Cortex of kidney (tissue), 1 donor: Measurements from ENCODE around the gene VTI1A.

Experiments
- DNase-seq: peaks from one replicate; lab custom pipeline; 2025; lab: John Stamatoyannopoulos, UW

The VTI1A gene

DNA sequence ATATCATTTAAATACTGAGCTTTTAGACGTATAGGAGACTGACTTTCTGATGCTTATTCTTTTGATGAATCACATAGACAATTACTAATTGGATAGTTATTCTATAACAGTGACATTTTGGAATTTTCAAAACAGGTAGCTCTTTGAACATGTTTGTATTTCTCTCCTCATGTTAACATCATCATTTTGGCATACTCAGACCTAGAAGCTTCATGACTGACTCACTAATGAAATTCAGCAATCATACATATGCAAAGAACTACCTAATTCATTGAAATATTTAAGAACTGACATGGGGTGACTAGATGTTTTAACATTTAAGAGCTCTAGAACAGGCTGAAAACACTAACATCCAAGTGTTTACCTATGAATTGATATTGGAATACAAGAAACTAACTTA is 192.3 kb downstream of the VTI1A start:
- DNase-seq: no peak

DNA sequence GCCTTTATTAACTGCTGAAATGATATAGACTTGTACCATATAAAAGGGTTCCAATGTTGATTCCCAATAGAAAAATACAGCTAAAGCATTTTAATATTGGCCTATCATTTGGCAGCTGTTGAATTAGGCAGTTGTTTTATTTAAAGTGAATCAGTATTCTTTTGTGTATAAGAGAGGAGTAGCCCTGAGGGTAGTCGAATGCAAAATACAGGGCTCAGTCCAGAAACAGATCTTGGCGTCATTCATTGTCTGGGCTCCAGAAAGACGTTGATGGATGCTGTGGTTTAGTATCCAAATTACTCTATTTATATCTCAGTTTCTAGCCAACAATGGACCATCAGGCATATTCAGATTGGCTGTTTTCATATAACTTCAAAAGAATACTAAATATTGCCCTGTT is 193.6 kb downstream of the VTI1A start:
- DNase-seq: no peak

- DNase-seq: no peak
These were observed 196.7 kb downstream of the VTI1A start for GRCh38 chr10:112643600-112644264.

DNA sequence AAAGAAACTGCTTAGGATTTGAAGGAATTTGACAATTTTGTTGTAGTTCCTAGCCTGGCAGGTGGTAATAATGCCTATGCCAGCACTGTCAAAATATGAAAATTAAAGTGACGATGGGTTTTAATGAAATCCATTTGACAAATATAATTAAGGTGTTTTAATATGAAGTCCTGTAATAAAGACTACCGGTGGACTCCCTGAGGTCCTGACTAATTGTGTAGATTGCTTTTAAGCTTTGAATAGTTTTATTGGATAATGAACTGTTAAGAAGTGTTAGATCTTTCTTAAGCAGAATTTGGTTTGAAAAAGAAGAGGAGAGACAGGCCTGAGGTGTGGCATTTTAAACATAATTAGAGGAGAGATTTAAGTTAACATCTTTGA is 197.2 kb downstream of the VTI1A start:
- DNase-seq: no peak

DNA sequence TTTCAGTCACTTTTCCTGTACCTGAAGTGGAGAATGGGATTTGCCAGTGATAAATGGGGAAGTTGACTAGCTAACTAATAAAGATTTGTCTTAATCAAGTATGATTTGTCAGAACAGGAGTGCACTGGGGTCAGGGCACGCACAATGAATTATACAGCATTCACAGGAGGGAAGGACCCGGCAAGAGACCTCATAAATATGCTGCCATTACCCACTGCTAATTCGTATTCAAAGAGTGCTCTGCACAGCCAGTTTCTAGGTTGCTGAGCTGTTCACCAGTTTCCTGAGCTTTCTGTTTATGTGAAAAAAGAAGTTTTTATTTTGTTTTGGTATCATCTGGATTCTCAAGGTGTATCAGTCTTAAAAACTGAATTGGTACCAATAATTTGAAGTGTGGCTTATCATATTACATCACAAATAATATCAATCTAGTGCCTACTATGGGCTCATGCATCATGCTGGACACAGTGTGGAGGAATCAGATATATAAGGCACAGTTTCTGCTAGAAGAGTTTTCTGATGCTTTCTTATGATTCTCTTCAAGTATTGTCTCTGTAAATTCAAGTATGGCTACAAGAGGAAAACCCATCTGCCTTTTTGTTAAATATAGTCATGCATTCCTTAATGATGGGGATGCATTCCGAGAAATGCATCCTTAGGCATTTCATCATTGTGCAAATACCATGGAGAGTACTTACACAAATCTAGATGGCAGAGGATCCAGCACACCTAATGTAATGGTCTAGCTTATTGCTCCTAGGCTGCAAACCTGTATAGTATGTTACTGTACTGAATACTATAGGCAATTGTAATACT is 202.2 kb downstream of the VTI1A start:
- no peak for DNase-seq

DNA sequence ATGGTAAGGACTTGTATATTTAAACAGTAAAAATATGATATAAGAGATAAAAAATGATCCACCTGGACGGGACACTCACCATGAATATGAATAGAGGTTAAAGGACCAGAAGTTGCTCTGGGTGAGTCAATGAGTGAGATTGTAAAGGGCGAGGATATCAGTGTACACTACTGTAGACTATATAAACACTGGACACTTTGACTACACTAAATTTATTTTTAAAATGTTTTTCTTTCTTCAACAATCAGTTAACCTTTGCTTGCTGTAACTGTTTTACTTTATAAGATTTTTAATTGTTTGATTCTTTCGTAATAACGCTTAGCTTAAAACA is 202.8 kb downstream of the VTI1A start:
- DNase-seq: no peak

DNA sequence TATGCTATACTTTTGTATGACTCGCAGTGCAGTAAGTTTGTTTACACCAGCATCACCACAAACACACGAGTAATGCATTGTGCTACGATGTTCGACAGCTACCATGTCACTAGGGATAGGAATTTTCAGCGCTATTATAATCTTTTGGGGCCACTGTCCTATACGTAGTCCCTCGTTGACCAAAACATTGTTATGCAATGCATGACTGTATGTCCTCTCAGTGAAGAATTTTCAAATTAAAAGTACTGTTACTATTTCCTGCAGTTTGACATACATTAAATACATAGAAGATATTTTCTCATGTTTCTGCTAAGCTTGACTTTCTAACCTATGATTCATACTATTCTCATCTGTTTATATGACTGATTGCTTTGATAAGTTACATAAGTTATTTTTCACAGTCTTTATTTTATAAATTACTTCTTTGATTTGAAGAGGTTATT is 203.6 kb downstream of the VTI1A start:
- DNase-seq: no peak

DNA sequence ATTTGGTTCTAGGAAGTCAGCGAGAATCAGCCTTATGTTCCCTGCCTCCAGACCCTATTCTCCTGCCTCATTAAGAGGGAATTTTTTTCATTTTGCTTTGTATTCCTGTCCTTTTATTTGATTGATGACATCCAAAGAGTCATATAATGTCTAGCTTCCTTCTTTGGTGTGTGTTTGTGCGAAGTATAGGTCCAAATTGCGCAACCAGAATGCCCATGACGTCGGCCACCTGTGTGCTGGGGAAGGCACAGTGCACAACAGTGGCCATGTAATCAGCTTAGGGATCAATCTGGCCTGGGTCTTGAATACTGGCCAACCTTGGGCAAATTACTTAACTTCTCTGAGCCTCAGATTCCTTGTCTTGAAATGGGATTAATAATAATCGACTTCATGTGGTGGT is 206.2 kb downstream of the VTI1A start:
- DNase-seq: no peak

DNA sequence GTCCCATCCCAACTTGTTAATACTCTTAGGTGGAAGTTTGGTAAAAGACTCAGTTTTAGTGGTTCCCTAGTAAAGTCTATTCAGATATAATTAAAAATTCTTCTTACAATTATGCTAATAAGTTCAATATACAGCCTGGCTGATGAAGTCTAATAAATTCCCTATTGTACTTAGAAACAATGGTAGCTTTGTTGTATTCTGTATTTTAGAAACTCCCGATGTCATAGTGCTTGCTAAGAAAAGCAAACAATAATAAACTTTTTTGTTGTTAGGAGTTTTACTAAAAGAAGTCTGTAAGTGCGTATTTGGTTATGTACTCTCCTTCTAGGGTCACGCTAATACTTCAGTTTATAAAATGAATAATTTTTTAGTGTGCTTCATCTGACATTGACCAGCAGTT is 206.8 kb downstream of the VTI1A start:
- DNase-seq: no peak

GRCh38 chr10:112654794-112655193 is 207.8 kb downstream of the VTI1A start:
- DNase-seq: no peak

- no peak for DNase-seq
These were observed 208.7 kb downstream of the VTI1A start for GRCh38 chr10:112655722-112656121.

- DNase-seq: no peak
These were observed 211.4 kb downstream of the VTI1A start for GRCh38 chr10:112658465-112658864.

DNA sequence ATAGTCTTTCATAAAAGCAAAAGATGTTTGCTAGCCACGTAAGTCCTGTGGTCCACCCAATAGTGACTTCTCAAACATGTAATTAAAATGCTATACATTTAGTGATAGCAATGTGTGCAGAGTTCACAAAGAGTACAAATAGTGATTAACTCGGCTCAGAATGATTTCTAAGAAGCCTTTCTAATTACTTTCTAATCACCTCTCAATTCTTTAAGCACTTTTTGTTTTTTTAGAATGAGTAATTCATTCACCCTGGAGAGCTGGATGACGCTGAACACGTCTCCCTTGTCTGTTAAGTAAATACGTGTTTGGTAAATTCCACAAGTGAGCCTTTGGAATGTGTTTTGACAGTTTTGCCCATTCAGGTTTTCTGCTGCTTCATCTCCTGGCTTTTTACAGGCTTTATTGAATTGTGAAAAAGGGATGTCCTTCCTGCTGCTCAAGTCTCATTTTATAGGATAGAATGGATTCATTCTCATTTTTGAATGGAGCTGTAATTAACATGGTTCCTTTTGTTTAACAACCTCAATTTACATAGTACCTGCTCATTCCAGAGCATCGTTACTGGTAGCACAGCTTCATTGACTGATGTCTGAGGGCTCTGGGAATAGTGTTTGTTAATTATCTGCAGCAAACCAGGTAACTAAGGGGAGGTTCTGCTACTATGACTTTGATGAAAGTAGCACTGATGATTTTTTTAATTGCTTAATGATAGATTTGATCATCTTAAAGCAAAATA is 212.1 kb downstream of the VTI1A start:
- no peak for DNase-seq

DNA sequence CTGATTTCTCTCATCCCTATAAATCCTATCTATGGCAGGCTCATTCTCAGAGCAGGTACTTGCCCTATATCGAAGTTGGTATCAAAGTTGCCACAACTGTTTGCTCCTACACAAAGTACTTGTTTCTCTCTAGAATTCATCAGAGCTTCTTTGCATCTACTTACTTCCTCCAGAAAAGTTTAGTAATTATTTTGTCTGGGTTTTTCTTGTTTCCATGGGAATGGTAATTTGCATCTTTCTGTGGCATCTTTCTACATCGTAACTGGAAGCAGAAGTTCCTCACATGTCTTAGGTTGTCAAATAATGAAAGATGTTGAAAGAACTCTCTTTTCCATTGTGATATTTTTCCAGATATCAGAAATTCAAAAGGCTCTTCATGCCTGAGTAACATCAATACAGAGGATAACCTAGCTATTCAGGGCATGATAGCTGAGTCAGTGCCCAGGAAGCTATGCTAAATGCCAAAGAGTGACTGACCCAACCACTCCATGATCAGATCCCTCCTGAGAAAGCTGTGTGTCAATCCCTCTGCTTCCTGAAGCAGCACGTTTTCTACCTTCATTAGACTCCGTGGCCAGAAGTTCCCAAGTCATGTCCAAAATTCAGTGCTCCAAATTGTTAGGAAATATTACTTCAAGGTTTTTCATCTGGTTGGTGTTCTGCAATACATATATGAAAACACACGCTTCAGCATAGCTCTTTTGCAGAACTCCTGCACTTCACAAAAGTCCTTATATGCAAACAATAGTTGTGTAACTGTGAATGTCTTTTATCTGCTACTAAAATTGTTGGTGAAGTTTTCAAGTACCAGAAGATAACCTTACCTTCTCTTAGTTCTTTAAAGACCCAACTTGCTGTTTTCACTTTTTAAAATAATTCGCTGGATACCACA is 216.5 kb downstream of the VTI1A start:
- DNase-seq: no peak

DNA sequence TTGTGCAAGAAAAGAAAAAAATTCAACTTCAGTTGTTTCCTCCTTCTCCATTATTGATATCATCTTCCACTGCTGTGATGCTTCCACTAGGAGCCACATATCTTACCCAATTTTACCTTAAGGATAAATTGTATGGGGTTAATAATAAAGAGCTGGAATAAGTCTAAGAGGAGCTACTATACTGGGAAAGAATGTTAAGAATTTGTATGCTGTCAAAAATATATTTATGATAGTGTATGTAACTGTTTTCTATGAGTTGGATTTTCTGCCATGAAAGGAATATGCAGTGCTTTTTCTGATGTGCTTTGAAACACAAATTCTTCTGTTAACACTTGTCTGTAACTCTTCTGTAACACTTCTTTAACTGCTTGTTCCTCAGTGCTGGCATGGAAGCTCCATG is 219.1 kb downstream of the VTI1A start:
- no peak for DNase-seq

- DNase-seq: no peak
These were observed 223.0 kb downstream of the VTI1A start for GRCh38 chr10:112669989-112670388.

DNA sequence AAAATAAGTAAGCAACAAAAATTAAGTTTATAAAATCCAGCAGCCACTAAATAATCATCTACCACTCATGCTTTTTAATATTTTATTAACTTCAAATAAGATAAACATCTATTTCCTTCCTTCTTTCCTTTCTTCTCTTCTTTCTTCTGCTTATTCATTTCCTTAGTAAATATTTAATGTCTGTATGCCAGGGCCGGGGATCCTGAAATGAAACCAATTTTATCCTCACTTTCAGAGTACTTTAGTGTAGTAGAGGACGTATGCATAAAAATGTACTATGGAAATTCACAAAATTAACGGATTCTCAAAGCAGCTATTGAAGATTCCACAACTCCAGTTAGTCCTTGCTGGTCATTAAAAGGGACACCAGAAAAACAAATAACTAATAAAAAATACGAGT is 224.7 kb downstream of the VTI1A start:
- DNase-seq: no peak

- DNase-seq: no peak
These were observed 225.7 kb downstream of the VTI1A start for GRCh38 chr10:112672706-112673105.

DNA sequence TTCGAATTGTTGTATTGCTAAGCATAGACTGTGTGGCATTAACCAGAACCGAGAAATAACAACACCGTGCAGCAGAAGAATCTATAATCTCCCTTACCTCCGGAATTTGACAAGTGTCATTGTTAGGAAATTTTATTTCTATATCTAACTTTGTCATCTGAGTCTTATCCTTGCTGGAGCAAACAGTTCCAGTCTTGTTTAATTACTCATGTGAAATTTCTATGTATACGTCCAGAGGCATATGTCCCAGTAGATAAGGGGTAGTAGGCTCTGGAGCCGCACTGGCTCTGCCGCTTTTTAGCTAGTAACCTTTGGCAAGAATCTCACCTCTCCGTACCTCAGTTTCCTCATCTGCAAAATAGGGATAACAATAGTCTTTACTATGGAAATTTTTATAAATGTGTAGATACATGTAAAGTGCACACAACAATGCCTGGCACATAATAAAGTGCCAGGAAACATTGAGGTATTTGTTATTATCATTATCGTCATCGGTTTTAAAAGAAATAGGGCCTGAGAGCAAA is 228.6 kb downstream of the VTI1A start:
- DNase-seq: no peak

DNA sequence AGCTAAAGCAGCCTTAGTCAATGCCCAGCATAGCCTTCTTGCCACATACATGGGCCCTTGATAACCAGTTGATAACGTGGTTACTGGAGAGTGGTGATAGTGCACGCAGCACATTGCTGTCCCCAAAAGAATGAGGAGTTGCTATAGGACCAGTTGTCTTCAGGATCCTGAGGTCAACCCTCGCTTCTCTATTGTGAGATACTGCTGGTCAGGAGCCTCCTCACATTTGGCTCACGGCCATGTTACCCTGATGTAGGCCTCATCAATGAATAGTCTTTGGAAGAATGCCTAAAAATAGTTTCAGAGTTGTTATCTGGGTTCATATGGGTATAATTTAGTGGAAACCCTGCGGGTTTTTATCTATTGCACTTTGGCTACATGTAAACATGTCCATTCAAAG is 230.7 kb downstream of the VTI1A start:
- DNase-seq: no peak

DNA sequence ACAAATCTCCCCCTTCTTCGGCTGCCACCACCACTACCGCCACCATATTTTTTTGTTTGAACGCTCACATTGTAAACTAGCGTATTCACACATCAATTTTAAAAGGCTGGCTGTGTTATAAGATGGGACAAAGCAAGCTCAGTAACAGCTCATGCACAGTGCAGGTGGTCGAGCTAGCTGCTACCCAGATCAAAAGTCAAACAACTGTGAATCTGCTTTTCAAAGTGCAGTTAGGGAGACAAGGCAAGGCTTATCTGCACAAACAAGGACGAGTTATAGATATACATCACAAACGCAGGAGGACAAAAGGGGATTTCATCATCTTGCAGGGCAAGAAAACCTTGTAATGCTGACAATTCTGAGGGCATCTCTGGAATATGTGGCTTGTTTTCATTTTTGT is 231.6 kb downstream of the VTI1A start:
- no peak for DNase-seq

- no peak for DNase-seq
These were observed 232.0 kb downstream of the VTI1A start for GRCh38 chr10:112678987-112679386.
